Thoracic aorta (tissue), 2 donors: ENCODE measurements around the gene MTAP. TPM values are rescaled to one million over a fixed set of nuclear protein-coding genes. Genes with fewer than 3 reads are reported as not detected.

Source experiments
- ATAC-seq: fragments of 150-250 bp; one replicate; pipeline ENCODE4 v1.8.0; 2017; ENCODE audit warnings: low read depth; ENCODE audit not compliant: insufficient number of reproducible peaks, low FRiP score
- DNase-seq: peaks from one replicate; pipeline ENCODE4 v3.0.0-alpha.2; 2020; ENCODE audit warnings: low spot score
- H3K27ac ChIP-seq, 2 donors: fragments of 200-600 bp; sonication (generic); 1 replicate in 1 of 2; 2 replicates in 1 of 2; pipeline ENCODE4 v1.5.1; 2016; ENCODE audit warnings: mild to moderate bottlenecking in 2 of 2, moderate library complexity in 2 of 2
- H3K27me3 ChIP-seq: fragments of 200-600 bp; sonication (generic); replicated peaks from 2 replicates; pipeline ENCODE4 v1.6.0; 2016; ENCODE audit warnings: mild to moderate bottlenecking; ENCODE audit not compliant: insufficient read depth
- H3K36me3 ChIP-seq: fragments of 200-600 bp; sonication (generic); one replicate; pipeline ENCODE4 v1.5.1; 2016
- H3K4me1 ChIP-seq, 2 donors: fragments of 200-600 bp; sonication (generic); 1 replicate in 1 of 2; 2 replicates in 1 of 2; pipeline versions ENCODE4 v1.5.1 to v1.6.0; 2016; ENCODE audit warnings: low read depth in 2 of 2, mild to moderate bottlenecking in 1 of 2; ENCODE audit not compliant: control insufficient read depth in 1 of 2
- H3K4me3 ChIP-seq: fragments of 200-600 bp; sonication (generic); 2 replicates; pipeline ENCODE4 v1.5.1; 2016; ENCODE audit warnings: mild to moderate bottlenecking
- H3K9me3 ChIP-seq: fragments of 200-600 bp; sonication (generic); 2 replicates; pipeline ENCODE4 v1.5.1; 2016
- total RNA-seq, 2 donors: library from RNA; depleted of rRNA; stranded (reverse); fragments of >200 nt; gene quantifications; one replicate each; pipeline versions ENCODE4 v1.1.0 to v1.2.3, GENCODE V29; 2016
- TF ChIP-seq, protein P1 (sequence below): fragments of 200-600 bp; sonication (generic); IDR thresholded peaks from one replicate; pipeline ENCODE4 v1.5.1; 2019; ENCODE audit warnings: antibody characterized with exemption

Gene MTAP
- total RNA-seq, 2 donors from 2014 or later, result 16.9 to 26.2 TPM

DNA sequence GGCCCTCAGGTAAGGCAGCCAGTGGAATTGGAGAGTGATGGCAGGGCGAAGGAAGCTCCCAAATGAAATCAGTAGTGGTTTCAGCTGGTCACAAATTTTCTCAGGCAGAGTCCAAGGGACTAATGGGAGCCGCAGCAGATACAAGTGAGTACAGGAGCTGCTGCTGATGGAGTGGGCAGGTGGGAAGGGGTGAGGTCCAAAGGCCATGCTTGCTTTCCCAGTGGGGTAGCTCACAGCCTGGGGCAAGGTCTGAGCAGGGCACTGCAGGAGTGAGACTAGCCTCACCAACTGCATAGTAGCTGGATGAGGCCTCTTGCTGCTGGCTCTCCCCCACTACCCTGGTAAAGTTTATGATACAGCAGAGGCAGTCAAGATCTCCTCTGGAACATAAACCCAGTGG is 38.2 kb downstream of the MTAP start:
- H3K9me3 ChIP-seq, result peaks cover 5% of the 10 kb centered on the region
- TF ChIP-seq, protein P1, sequence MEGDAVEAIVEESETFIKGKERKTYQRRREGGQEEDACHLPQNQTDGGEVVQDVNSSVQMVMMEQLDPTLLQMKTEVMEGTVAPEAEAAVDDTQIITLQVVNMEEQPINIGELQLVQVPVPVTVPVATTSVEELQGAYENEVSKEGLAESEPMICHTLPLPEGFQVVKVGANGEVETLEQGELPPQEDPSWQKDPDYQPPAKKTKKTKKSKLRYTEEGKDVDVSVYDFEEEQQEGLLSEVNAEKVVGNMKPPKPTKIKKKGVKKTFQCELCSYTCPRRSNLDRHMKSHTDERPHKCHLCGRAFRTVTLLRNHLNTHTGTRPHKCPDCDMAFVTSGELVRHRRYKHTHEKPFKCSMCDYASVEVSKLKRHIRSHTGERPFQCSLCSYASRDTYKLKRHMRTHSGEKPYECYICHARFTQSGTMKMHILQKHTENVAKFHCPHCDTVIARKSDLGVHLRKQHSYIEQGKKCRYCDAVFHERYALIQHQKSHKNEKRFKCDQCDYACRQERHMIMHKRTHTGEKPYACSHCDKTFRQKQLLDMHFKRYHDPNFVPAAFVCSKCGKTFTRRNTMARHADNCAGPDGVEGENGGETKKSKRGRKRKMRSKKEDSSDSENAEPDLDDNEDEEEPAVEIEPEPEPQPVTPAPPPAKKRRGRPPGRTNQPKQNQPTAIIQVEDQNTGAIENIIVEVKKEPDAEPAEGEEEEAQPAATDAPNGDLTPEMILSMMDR, result no peak
- H3K27ac ChIP-seq, result no peak overlapping the region
- H3K4me1 ChIP-seq, result no peaks in the 10 kb centered on the region
- ATAC-seq (no peak), DNase-seq (no peak)
- H3K4me3 ChIP-seq, result no peak overlapping the region
- no peaks in the 10 kb centered on the region for H3K27me3 ChIP-seq
- peaks cover 37% of the 10 kb centered on the region for H3K36me3 ChIP-seq

DNA sequence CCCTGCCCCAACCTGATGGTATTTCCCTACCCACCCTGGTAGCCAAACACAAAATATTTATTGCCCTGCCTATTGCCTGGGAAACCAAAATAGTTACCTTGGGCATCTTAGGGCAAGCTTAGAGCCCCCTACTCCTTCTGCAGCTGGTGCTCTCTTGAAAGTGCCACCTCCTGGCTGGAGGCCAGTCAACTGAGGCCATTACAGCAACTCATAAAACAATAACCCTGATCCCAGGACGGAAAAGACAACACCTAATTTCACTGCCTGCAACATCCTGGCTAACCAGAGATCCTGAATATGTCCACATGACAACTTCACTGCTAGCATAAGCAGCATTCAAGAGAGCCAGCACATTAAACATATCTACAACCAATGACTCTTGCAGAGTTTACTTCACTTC is 38.7 kb downstream of the MTAP start:
- no peaks in the 10 kb centered on the region for H3K4me1 ChIP-seq
- no peak for ATAC-seq
- no peaks in the 10 kb centered on the region for H3K27me3 ChIP-seq
- no peak for DNase-seq
- H3K4me3 ChIP-seq, result no peak overlapping the region
- no peak overlapping the region for H3K27ac ChIP-seq
- TF ChIP-seq, protein P1, result no peak
- H3K9me3 ChIP-seq, result peaks cover 6% of the 10 kb centered on the region
- H3K36me3 ChIP-seq, result peaks cover 37% of the 10 kb centered on the region

DNA sequence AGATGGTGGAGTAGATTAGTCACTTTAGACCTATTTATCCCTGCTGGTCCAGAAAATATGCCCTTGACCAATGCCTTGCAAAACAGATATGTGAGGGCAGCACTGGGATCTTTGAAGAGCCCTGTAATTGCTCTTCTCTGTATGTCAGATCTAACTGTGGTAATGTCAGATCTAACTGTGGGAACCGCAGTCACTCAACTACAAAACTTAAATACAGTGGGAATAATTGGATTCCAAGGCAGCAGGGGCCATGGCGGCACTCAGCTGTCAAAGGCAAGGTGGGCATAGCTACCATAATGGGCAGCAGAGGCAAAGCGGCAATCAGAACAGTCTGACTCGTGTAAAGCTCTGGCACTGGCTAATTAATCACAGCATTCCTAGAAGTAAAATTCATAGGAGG is 46.2 kb downstream of the MTAP start:
- H3K27ac ChIP-seq, result no peak overlapping the region
- peaks cover 13% of the 10 kb centered on the region for H3K9me3 ChIP-seq
- H3K4me1 ChIP-seq, result no peaks in the 10 kb centered on the region
- H3K27me3 ChIP-seq, result no peaks in the 10 kb centered on the region
- TF ChIP-seq, protein P1, result no peak
- H3K36me3 ChIP-seq, result no peaks in the 10 kb centered on the region
- no peak for ATAC-seq
- H3K4me3 ChIP-seq, result no peak overlapping the region
- DNase-seq, result no peak

DNA sequence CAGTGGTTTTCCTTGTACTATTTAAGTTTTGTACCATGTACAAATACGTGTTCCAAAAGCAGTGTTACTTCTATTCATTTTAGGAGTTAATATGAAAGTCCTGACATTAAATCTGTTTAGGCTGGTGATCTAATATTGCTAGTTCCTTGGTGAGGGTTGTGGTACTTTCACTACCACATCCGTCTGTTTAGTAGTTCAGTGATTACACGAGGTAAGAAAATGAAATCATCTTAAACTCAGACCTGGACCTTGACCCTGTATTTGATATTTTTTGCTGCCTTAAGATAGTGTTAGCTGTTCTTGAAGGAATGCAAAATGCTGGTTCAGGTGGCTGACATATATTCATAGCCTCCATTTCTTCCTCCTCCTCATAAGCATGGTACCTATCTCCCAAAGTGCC is 50.3 kb downstream of the MTAP start:
- Histone ChIP-seq H3K4me3 (no peak overlapping the region), H3K27me3 (no peaks in the 10 kb centered on the region), H3K9me3 (peaks cover 4% of the 10 kb centered on the region), H3K27ac (no peak overlapping the region), H3K4me1 (no peaks in the 10 kb centered on the region), H3K36me3 (peaks cover 11% of the 10 kb centered on the region)
- ATAC-seq, result no peak
- TF ChIP-seq, protein P1, result no peak
- no peak for DNase-seq

DNA sequence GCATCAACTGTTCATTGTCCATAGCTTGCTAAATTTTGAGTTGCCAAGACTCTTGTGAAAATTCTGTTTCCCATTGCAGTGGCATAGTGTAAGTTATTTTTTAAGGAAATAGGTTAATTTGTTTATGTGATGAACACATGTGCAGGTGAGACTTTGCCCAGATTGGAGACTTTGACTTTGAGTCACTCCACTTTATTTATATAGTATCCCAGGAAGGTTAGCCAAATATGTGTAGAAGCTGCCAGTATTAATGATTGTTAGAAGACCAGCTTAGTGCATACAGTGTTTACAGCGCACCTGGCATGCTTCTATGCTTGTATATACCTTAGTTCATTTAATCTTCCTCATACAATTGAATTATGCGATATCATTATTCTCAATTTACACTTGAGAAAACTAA is 51.0 kb downstream of the MTAP start:
- Histone ChIP-seq H3K27me3 (no peaks in the 10 kb centered on the region), H3K36me3 (peaks cover 14% of the 10 kb centered on the region), H3K4me1 (no peaks in the 10 kb centered on the region), H3K9me3 (no peaks in the 10 kb centered on the region), H3K4me3 (no peak overlapping the region), H3K27ac (no peak overlapping the region)
- TF ChIP-seq, protein P1, result no peak
- no peak for ATAC-seq
- no peak for DNase-seq
